G401 (cell line): ENCODE results near the gene FCRLB. TPM values are rescaled to one million over a fixed set of nuclear protein-coding genes. Genes with fewer than 3 reads are reported as not detected.
"Not testable (repeated sequence)": the region's sequence is repeated elsewhere in the genome, so short reads cannot be mapped to it uniquely, and the experiment has no call there.

Source experiments
- DNase-seq: peaks from one replicate; pipeline ENCODE4 v3.0.0-alpha.2; 2015; ENCODE audit warnings: low spot score
- in situ Hi-C: cut with HindIII; loops from 2 replicates; pipeline ENCODE4 v1.10.0; 2016; ENCODE audit warnings: low sequenced_read_pairs, mixed read lengths
- total RNA-seq: library from RNA; depleted of rRNA; stranded (reverse); fragments of >200 nt; shearing (Covaris generic); gene quantifications from 2 replicates; pipeline ENCODE4 v1.2.3, GENCODE V29; 2014; rRNA removed

FCRLB gene, protein sequence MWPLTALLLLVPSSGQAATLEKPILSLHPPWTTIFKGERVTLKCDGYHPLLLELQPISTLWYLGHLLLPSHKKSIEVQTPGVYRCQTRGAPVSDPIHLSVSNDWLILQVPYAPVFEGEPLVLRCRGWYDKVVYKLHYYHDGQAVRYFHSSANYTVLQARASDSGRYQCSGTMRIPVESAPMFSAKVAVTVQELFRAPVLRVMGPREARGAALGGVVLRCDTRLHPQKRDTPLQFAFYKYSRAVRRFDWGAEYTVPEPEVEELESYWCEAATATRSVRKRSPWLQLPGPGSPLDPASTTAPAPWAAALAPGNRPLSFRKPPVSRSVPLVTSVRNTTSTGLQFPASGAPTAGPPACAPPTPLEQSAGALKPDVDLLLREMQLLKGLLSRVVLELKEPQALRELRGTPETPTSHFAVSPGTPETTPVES
- 1.5 and 2.7 TPM in 2 replicates for total RNA-seq

GRCh38 chr1:161720956-161721737, at the start of gene FCRLB:
Gene FCRLB (plus strand): TSS chr1:161721544. CDS start chr1:161722673, 1,129 bp downstream.
- DNase-seq, result no peak
- in situ Hi-C loops, result no loop called here

- DNase-seq, in situ Hi-C loops: not testable (repeated sequence)
Measured at GRCh38 chr1:161673437-161673836, 47.9 kb upstream of the FCRLB start.

DNA sequence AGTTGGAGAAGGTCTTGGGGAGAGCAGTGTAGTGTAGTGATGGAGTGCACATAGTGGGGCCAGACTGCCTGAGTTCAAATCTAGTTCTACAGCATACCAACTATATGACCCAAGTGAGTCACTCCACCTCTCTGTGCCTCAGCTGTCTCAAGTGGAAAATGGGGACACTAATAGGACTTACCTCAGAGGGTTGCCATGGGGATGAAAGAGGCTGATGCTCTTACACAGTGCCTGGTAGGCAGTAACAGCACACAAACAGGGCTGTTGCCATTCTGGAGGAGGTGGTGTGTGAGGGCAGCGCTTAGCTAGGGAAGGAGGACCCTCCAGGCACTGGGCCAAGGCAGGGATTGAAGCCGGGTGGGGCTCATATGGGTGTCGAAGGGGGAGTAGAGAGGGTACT, 46.9 kb upstream of the FCRLB start:
- in situ Hi-C loops, DNase-seq: not testable (repeated sequence)

- DNase-seq, in situ Hi-C loops: not testable (repeated sequence)
Measured at GRCh38 chr1:161674908-161675307, 46.4 kb upstream of the FCRLB start.

GRCh38 chr1:161676441-161676840, 44.9 kb upstream of the FCRLB start:
- DNase-seq, result no peak
- in situ Hi-C loops, result no loop called here

- in situ Hi-C loops, result no loop called here
- DNase-seq, result no peak
Measured at GRCh38 chr1:161676958-161677689, 44.2 kb upstream of the FCRLB start.

GRCh38 chr1:161678500-161678899, 42.8 kb upstream of the FCRLB start:
- DNase-seq, result no peak

GRCh38 chr1:161681879-161682278, 39.5 kb upstream of the FCRLB start:
- in situ Hi-C loops, result no loop called here
- no peak for DNase-seq

More at GRCh38 chr1:161678500-161678899, 42.8 kb upstream of the FCRLB start:
- in situ Hi-C loops, result no loop called here

DNA sequence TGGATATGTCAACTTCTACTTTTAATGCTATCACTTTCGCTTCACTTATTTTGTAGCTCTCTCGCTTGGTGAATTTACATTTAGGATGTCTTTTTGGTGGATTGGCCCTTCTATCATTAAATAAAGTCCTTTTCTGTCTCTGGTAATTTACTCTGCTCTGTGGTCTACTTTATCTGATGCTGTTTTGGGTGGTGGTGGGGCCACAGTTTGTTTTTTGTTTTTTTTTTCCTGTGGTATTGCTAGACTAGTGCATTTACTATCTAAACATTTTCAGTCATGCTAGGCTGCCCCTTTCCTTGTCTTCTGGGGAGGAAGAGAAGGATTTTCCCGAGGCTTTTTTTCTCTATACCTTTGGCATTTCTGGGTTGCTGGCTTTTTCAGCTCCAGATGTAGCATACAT, 32.4 kb upstream of the FCRLB start:
- in situ Hi-C loops, result no loop called here
- no peak for DNase-seq

GRCh38 chr1:161691846-161692245, 29.5 kb upstream of the FCRLB start:
- in situ Hi-C loops, result no loop called here
- no peak for DNase-seq

DNA sequence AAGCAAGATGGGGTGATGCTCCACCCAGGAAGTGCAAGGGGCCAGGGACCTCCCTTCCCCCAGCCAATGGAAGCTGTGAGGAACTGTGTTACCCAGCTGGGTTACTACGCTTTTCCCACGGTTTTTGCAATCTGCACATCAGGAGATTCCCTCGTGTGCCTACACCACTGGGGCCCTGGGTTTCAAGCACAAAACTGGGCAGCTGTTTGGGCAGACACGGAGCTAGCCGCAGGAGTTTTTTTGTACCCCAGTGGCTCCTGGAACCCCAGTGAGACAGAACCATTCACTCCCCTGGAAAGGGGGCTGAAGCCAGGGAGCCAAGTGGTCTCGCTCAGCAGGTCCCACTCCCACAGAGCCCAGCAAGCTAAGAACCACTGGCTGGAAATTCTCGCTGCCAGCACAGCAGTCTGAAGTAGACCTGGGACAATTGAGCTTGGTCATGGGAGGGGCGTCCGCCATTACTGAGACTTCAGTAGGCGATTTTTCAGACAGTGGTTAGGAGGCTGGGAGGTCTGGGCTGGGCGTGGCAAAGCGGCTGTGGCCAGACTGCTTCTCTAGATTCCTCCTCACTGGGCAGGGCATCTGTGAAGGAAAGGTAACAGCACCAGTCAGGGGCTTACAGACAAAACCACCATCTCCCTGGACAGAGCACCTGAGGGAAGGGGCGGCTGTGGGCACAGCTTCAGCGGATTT, 28.2 kb upstream of the FCRLB start:
- DNase-seq, in situ Hi-C loops: not testable (repeated sequence)

- in situ Hi-C loops, DNase-seq: not testable (repeated sequence)
Measured at GRCh38 chr1:161698302-161698701, 23.0 kb upstream of the FCRLB start.

- in situ Hi-C loops, result no loop called here
- DNase-seq, result no peak
Measured at GRCh38 chr1:161702250-161702649, 19.1 kb upstream of the FCRLB start.

- no peak for DNase-seq
- in situ Hi-C loops, result no loop called here
Measured at GRCh38 chr1:161705537-161705936, 15.8 kb upstream of the FCRLB start.

DNA sequence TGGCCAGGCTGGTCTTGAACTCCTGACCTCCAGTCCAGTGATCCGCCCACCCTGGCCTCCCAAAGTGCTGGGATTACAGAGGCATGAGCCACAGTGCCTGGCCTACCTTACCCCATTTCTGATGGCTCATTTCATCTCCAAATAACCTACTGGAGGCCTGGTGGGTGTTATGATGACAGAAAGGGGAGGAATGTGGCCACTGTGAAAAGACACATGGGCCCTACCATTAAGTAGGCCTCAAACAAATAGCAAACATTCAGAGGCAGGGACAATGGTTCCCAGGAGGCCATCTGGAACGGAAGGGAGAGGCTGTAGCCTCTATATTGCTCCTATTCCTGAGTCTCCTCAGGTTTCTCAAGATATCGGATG, 15.2 kb upstream of the FCRLB start:
- in situ Hi-C loops, result no loop called here
- no peak for DNase-seq

- in situ Hi-C loops, result no loop called here
- DNase-seq, result no peak
Measured at GRCh38 chr1:161706482-161707347, 14.6 kb upstream of the FCRLB start, which contains the start of gene FCRLA. Gene FCRLA (plus strand): TSS chr1:161707229. CDS start chr1:161707265, 36 bp downstream.

DNA sequence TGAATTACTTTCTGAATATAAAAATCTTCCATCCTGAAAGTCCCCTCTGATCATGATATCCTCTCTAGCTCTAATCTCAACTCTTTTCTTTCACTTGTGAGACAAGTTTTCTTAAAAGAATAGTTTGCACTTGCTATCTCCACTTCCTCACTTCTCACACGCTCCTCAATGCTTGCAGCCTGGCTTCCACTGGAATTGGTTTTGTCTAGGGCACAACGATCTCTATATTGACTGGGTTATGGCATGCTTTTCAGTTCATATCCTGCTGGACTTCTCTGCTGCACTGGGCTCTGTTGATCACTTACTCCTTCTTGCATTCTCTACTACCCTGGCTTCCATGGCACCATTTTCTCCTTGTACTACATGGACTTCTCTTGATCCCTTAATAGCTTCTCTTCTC, 13.8 kb upstream of the FCRLB start:
- no peak for DNase-seq
- in situ Hi-C loops, result no loop called here

DNA sequence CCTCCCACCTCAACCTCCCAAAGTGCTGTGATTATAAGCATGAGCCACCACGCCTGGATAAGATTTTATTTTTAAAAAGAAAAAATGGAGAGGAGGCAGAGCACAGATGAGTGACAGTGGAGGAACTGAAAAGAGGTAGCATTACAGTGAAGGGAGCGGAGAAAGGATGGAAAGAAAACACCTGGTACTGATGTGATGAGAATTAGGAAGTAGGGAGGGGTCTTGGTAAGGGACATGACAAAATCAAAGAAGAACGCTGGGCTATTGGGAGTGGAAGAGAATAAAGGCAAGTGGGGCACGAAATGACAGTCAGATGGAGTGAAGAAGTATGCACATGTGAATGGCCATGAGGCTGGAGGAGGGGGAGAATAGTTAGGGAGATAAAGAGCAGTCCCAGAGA, 12.0 kb upstream of the FCRLB start:
- no peak for DNase-seq
- in situ Hi-C loops, result no loop called here
